HepG2 (cell line): ENCODE data around the gene ABCG1. TPM values are rescaled to one million over a fixed set of nuclear protein-coding genes. Genes with fewer than 3 reads are reported as not detected.

ENCODE experiments used
- ATAC-seq: fragments of 200-7000 bp; cut with Tn5 transposase; 3 replicates; pipeline ENCODE4 v1.9.1; 2020; ENCODE audit warnings: mild to moderate bottlenecking, moderate library complexity
- BruUV-seq: library from RNA; stranded (reverse); fragments of 400-500 nt; replicated peaks from 2 replicates; lab custom pipeline; 2021; lab: Mats Ljungman, UMichigan
- CTCF ChIA-PET: fragments of 300-600 bp; formaldehyde crosslinking; extraction: SDS; loops from one replicate; lab custom pipeline; 2021; ENCODE audit warnings: low total read pairs, inconsistent platforms, low intra/inter-chr PET ratio; lab: Yijun Ruan, JAX
- POLR2A ChIA-PET: fragments of 350-600 bp; sonication (Branson Sonifier 250); formaldehyde crosslinking; loops from one replicate; lab custom pipeline; 2020; ENCODE audit warnings: antibody characterized with exemption, inconsistent platforms; lab: Yijun Ruan, JAX
- DNase-seq: peaks from one replicate; pipeline ENCODE4 v3.0.0-alpha.2; 2015; ENCODE audit warnings: low spot score
- FAIRE-seq: peaks from 3 replicates; lab custom pipeline; 2011; peaks lifted over from hg19 to GRCh38; lab: Jason Lieb, UNC
- H2AFZ ChIP-seq: one replicate; pipeline ENCODE4 v1.6.1; 2011; ENCODE audit warnings: low read length, inconsistent platforms
- H3K27ac ChIP-seq: fragments of 300-600 bp; 3 replicates; pipeline ENCODE4 v1.8.0; 2011; ENCODE audit warnings: mixed run types, mild to moderate bottlenecking, mixed read lengths, low read length, inconsistent platforms; ENCODE audit not compliant: insufficient read depth; ENCODE audit errors: extremely low read length
- H3K27me3 ChIP-seq, 2 experiments: fragments of 200-600 bp in 1 of 2; 2 replicates in 1 of 2; 3 replicates in 1 of 2; pipeline versions ENCODE4 v1.6.0 to v1.8.0; 2011; ENCODE audit warnings: low read length in 2 of 2, mild to moderate bottlenecking in 2 of 2, moderate library complexity in 2 of 2, inconsistent platforms in 1 of 2; ENCODE audit not compliant: insufficient read depth in 2 of 2, control insufficient read depth in 1 of 2
- H3K36me3 ChIP-seq, 2 experiments: fragments of 200-600 bp in 1 of 2; replicated peaks in 1 of 2; 2 replicates in 1 of 2; 3 replicates in 1 of 2; pipeline versions ENCODE4 v1.5.1 to v1.8.0; 2011; ENCODE audit warnings: low read length in 2 of 2, inconsistent platforms in 1 of 2; ENCODE audit not compliant: insufficient read depth in 2 of 2, control insufficient read depth in 1 of 2
- H3K4me1 ChIP-seq: 2 replicates; pipeline ENCODE4 v1.5.1; 2012; ENCODE audit warnings: low read length, inconsistent platforms; ENCODE audit not compliant: insufficient read depth
- H3K4me2 ChIP-seq: 2 replicates; pipeline ENCODE4 v1.6.0; 2011; ENCODE audit warnings: low read depth, low read length, inconsistent platforms
- H3K4me3 ChIP-seq, 3 experiments: fragments of 200-600 bp in 1 of 3; sonication (generic), shearing (Covaris generic) in 1 of 3; replicated peaks in 1 of 3; 2 replicates each; pipeline ENCODE4 v1.5.1; 2011 to 2016; ENCODE audit warnings: low read length in 3 of 3, inconsistent platforms in 2 of 3, low read depth in 2 of 3, mild to moderate bottlenecking in 2 of 3, control low read depth in 1 of 3, mixed read lengths in 1 of 3; ENCODE audit not compliant: insufficient read depth in 1 of 3
- H3K79me2 ChIP-seq: one replicate; pipeline ENCODE4 v1.6.1; 2011; ENCODE audit warnings: low read length, inconsistent platforms; ENCODE audit not compliant: insufficient read depth
- H3K9ac ChIP-seq: 2 replicates; pipeline ENCODE4 v1.6.0; 2011; ENCODE audit warnings: mild to moderate bottlenecking, low read depth, low read length, inconsistent platforms; ENCODE audit not compliant: insufficient read depth
- H3K9me3 ChIP-seq: 2 replicates; pipeline ENCODE4 v1.5.1; 2012; ENCODE audit warnings: mild to moderate bottlenecking, low read length
- H4K20me1 ChIP-seq: 2 replicates; pipeline ENCODE4 v1.6.0; 2011; ENCODE audit warnings: inconsistent platforms, mild to moderate bottlenecking, low read length, moderate library complexity; ENCODE audit not compliant: insufficient read depth
- ZFP37 ChIP-seq: sonication (generic); formaldehyde crosslinking; IDR thresholded peaks from 2 replicates; pipeline ENCODE4 v1.4.0; 2020; ENCODE audit warnings: missing genetic modification reagents, borderline replicate concordance
- ZNF367 ChIP-seq: sonication (generic); formaldehyde crosslinking; IDR thresholded peaks from 2 replicates; pipeline ENCODE4 v1.4.0; 2020; ENCODE audit warnings: missing genetic modification reagents, borderline replicate concordance
- ZNF383 ChIP-seq: sonication (generic); formaldehyde crosslinking; IDR thresholded peaks from 2 replicates; pipeline ENCODE4 v1.4.0; 2020; ENCODE audit warnings: missing genetic modification reagents, mild to moderate bottlenecking, borderline replicate concordance
- ZNF552 ChIP-seq: sonication (generic); formaldehyde crosslinking; IDR thresholded peaks from 2 replicates; pipeline ENCODE4 v1.9.0; 2022; ENCODE audit warnings: missing genetic modification reagents, mild to moderate bottlenecking, borderline replicate concordance
- ZNF772 ChIP-seq: sonication (generic); formaldehyde crosslinking; IDR thresholded peaks from 2 replicates; pipeline ENCODE4 v1.5.0; 2020; ENCODE audit warnings: mild to moderate bottlenecking, missing genetic modification reagents
- ZNF841 ChIP-seq: sonication (generic); formaldehyde crosslinking; IDR thresholded peaks from 2 replicates; pipeline ENCODE4 v1.8.1; 2023; ENCODE audit warnings: missing genetic modification reagents, borderline replicate concordance
- WGBS: methylation state at CpG from one replicate; pipeline ENCODE4 v1.1.6; 2017; ENCODE audit warnings: low lambda C conversion rate; 5-methylcytosine and 5-hydroxymethylcytosine counted together
- in situ Hi-C: cut with HindIII; loops from 2 replicates; pipeline ENCODE4 v1.10.0; 2017; ENCODE audit warnings: low pct_unique_long_range_greater_than_20kb; ENCODE audit not compliant: extremely low pct_ligation_motif_present
- intact Hi-C: fragments of 100-400 bp; cut with micrococcal nuclease; formaldehyde crosslinking; loops from one replicate; pipeline ENCODE4 v1.10.0; 2022; ENCODE audit not compliant: unreplicated experiment
- polyA plus RNA-seq, 8 experiments: library from polyadenylated mRNA; depleted of rRNA in 3 of 8; stranded (reverse) in 7 of 8; unstranded in 1 of 8; fragments of >200 nt; fragmentation: Illumina TruSeq in 4 of 8; extraction: Trizol in 4 of 8; gene quantifications; 2 replicates each; pipeline versions ENCODE4 v1.2.1 to v1.2.3, GENCODE V29; 2011 to 2016; ENCODE audit warnings: low read depth in 4 of 8, missing spikeins in 1 of 8, mixed read lengths in 1 of 8; ENCODE audit not compliant: insufficient read depth in 1 of 8
- total RNA-seq, 5 experiments: library from RNA; depleted of rRNA; stranded (reverse); fragments of >200 nt; fragmentation: Illumina TruSeq; extraction: Trizol; gene quantifications; 2 replicates each; pipeline ENCODE4 v1.2.3, GENCODE V29; 2016; ENCODE audit warnings: low read depth in 1 of 5
- TF ChIP-seq, protein P1 (sequence below): sonication (generic); formaldehyde crosslinking; IDR thresholded peaks from 2 replicates; pipeline ENCODE4 v1.4.0; 2020; ENCODE audit warnings: mild to moderate bottlenecking, missing genetic modification reagents
- TF ChIP-seq, protein P2 (sequence below): sonication (generic); formaldehyde crosslinking; IDR thresholded peaks from 2 replicates; pipeline ENCODE4 v1.5.1; 2020; ENCODE audit warnings: mild to moderate bottlenecking, missing genetic modification reagents, moderate library complexity

The ABCG1 gene
- total and polyA plus RNA-seq, 2 of the 13 experiments (the other 11 are each of a cell fraction or from before 2014, with no cell fraction given), result 0.04 TPM; not detected in 1

DNA sequence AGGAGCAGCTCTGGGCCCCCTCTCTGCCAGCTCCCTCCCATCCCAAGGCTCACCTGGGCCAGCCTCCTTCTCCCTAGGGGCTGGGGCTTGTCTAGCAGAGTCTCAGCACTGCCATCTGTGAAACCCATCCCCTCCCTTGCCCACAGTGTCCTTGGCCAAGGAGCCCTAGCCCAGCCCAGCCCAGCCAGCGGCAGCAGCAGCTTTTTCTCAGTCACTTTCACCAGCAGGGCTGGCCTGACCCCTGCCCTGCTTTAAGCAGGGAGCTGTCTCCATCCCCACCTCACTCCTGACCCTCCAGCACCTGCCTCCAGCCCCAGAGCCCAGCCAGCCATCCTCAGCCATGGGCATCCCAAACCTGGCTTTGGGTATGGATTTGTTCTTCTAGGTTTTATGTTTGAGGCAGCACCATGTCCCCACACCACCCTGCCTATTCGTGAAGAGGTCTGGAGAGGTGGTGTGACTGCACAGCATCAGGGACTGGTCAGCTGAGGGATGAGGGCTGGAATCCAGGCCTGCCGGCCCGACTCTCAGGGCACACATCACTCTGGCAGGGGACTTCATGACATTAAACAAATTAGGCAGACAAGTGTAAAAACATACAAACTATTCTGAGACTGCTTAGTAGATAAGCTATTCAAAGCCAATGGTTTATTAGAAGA lies 36.1 kb upstream of the ABCG1 start:
- ATAC-seq, result no peak
- no peaks in the 10 kb centered on the region for H3K27me3 ChIP-seq
- CTCF ChIA-PET, result no interaction called here
- TF ChIP-seq ZFP37 (CRISPR knock-in tag) (no peak), ZNF841 (no peak), ZNF383 (CRISPR knock-in tag) (no peak), ZNF772 (CRISPR knock-in tag) (no peak), ZNF552 (no peak), ZNF367 (CRISPR knock-in tag) (no peak)
- TF ChIP-seq, protein P1, sequence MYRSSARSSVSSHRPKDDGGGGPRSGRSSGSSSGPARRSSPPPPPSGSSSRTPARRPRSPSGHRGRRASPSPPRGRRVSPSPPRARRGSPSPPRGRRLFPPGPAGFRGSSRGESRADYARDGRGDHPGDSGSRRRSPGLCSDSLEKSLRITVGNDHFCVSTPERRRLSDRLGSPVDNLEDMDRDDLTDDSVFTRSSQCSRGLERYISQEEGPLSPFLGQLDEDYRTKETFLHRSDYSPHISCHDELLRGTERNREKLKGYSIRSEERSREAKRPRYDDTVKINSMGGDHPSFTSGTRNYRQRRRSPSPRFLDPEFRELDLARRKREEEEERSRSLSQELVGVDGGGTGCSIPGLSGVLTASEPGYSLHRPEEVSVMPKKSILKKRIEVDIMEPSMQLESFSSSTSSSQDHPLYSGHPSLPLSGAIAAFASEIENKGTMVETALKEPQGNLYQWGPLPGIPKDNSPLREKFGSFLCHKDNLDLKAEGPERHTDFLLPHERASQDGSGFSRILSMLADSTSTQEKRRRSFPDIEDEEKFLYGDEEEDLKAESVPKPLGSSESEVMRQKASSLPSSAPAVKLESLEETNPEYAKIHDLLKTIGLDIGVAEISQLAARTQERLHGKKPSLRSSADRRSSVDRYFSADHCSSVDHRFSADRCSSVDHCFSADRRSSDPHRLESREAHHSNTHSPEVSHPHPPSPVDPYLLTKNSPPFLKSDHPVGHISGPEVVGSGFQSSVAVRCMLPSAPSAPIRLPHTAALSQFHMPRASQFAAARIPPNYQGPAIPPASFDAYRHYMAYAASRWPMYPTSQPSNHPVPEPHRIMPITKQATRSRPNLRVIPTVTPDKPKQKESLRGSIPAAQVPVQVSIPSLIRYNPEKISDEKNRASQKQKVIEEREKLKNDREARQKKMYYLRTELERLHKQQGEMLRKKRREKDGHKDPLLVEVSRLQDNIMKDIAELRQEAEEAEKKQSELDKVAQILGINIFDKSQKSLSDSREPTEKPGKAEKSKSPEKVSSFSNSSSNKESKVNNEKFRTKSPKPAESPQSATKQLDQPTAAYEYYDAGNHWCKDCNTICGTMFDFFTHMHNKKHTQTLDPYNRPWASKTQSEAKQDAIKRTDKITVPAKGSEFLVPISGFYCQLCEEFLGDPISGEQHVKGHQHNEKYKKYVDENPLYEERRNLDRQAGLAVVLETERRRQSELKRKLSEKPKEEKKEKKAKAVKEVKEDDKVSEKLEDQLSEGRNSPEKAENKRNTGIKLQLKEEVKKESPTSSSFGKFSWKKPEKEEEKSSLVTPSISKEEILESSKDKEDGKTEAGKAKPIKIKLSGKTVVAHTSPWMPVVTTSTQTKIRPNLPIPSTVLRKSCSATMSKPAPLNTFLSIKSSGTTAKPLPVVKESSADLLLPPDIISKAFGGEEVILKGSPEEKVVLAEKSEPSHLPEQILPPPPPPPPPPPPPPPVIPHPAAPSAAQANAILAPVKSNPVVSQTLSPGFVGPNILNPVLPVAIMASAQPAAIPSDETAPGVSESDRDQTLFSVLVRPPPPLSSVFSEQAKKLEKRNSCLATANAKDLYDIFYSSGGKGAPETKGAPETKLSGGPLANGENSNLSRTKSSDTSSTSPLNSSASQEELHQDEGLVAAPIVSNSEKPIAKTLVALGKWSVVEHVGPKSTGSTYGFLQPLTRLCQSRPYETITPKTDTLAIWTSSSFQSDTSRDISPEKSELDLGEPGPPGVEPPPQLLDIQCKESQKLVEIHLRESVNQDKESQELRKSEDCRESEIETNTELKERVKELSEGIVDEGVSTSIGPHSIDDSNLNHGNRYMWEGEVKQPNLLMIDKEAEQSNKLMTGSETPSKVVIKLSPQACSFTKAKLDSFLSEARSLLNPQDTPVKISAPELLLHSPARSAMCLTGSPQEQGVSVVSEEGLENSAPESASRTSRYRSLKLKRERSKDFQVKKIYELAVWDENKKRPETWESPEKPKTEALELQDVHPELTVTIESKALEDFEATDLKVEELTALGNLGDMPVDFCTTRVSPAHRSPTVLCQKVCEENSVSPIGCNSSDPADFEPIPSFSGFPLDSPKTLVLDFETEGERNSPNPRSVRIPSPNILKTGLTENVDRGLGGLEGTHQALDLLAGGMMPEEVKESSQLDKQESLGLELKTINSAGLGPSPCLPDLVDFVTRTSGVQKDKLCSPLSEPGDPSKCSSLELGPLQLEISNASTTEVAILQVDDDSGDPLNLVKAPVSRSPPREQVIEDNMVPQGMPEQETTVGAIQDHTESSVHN (CRISPR knock-in tag), result no peak
- TF ChIP-seq, protein P2, sequence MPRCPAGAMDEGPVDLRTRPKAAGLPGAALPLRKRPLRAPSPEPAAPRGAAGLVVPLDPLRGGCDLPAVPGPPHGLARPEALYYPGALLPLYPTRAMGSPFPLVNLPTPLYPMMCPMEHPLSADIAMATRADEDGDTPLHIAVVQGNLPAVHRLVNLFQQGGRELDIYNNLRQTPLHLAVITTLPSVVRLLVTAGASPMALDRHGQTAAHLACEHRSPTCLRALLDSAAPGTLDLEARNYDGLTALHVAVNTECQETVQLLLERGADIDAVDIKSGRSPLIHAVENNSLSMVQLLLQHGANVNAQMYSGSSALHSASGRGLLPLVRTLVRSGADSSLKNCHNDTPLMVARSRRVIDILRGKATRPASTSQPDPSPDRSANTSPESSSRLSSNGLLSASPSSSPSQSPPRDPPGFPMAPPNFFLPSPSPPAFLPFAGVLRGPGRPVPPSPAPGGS (CRISPR knock-in tag), result no peak
- TF ChIP-seq, all 625 proteins: peak for 0
- Histone ChIP-seq H3K27ac (no peak overlapping the region), H3K4me1 (no peaks in the 10 kb centered on the region), H3K9ac (no peak overlapping the region), H4K20me1 (no peaks in the 10 kb centered on the region), H2AFZ (no peak overlapping the region), H3K4me3 (no peak overlapping the region), H3K79me2 (no peaks in the 10 kb centered on the region), H3K36me3 (no peaks in the 10 kb centered on the region), H3K4me2 (no peak overlapping the region), H3K9me3 (no peaks in the 10 kb centered on the region)
- WGBS, result 0% methylated on average over 3 of the region's 4 CpGs
- FAIRE-seq (no peak), DNase-seq (no peak)
- BruUV-seq, result no TSS peak
- intact Hi-C loops (no loop called here), in situ Hi-C loops (no loop called here)
- POLR2A ChIA-PET, result no interaction called here
